GM19238 (cell line): Measurements from ENCODE around the gene SIVA1.

Experiments
- DNase-seq: peaks from one replicate; pipeline ENCODE4 v3.0.0; 2011; ENCODE audit warnings: low spot score; ENCODE audit not compliant: insufficient read length

The SIVA1 gene

GRCh38 chr14:104784218-104784568 lies 31.2 kb downstream of the SIVA1 start:
- no peak for DNase-seq

GRCh38 chr14:104784846-104785707 lies 32.1 kb downstream of the SIVA1 start:
- DNase-seq = no peak

GRCh38 chr14:104785708-104786080 lies 32.7 kb downstream of the SIVA1 start:
- DNase-seq = no peak

GRCh38 chr14:104786091-104786586 lies 33.2 kb downstream of the SIVA1 start:
- DNase-seq = no peak

GRCh38 chr14:104786726-104787675 lies 34.1 kb downstream of the SIVA1 start:
- DNase-seq = no peak

- no peak for DNase-seq
Measured at GRCh38 chr14:104787736-104788135, 34.8 kb downstream of the SIVA1 start.

- DNase-seq = no peak
Measured at GRCh38 chr14:104788161-104788818, 35.3 kb downstream of the SIVA1 start.

GRCh38 chr14:104788873-104789663 lies 36.1 kb downstream of the SIVA1 start:
- no peak for DNase-seq

GRCh38 chr14:104789752-104790743 lies 37.1 kb downstream of the SIVA1 start:
- no peak for DNase-seq

GRCh38 chr14:104791425-104791824 lies 38.5 kb downstream of the SIVA1 start:
- no peak for DNase-seq

GRCh38 chr14:104792101-104792884 lies 39.3 kb downstream of the SIVA1 start:
- no peak for DNase-seq

GRCh38 chr14:104792945-104793702 lies 40.2 kb downstream of the SIVA1 start:
- DNase-seq = no peak

- DNase-seq = no peak
Measured at GRCh38 chr14:104793703-104793959, 40.7 kb downstream of the SIVA1 start.

- DNase-seq = peak; percentile 70
Measured at GRCh38 chr14:104794099-104794498, 41.2 kb downstream of the SIVA1 start.

- DNase-seq = peak; percentile 55
Measured at GRCh38 chr14:104794631-104794992, 41.7 kb downstream of the SIVA1 start.

- DNase-seq = peak; percentile 71
Measured at GRCh38 chr14:104794993-104795780, 42.2 kb downstream of the SIVA1 start, which contains the start of gene AKT1. Gene AKT1, minus strand, starts transcription at chr14:104795748. Its CDS starts 3,105 bp downstream, at chr14:104792643.
